ENCODE data around the gene CDS2.

DNA sequence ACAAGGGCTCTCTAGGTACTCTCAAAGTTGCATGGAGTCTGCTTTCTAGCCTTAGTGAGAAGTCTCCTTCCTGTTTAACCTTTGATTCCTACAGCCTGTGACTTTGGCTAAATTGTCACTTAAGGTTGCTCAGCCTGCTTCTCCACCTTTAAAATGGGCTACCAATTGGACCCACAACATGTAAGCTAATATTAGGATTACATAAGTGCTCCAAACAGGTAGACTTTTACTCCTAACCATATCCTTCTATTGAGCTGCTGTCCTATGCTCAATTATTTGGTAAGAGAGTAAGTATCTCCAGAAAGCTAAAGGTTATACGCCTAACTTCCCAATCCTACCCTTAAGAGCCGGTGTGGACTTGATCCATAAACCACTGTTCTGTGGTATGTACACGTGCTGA lies 9.9 kb upstream of the CDS2 start:
- TF ChIP-seq, protein P1, sequence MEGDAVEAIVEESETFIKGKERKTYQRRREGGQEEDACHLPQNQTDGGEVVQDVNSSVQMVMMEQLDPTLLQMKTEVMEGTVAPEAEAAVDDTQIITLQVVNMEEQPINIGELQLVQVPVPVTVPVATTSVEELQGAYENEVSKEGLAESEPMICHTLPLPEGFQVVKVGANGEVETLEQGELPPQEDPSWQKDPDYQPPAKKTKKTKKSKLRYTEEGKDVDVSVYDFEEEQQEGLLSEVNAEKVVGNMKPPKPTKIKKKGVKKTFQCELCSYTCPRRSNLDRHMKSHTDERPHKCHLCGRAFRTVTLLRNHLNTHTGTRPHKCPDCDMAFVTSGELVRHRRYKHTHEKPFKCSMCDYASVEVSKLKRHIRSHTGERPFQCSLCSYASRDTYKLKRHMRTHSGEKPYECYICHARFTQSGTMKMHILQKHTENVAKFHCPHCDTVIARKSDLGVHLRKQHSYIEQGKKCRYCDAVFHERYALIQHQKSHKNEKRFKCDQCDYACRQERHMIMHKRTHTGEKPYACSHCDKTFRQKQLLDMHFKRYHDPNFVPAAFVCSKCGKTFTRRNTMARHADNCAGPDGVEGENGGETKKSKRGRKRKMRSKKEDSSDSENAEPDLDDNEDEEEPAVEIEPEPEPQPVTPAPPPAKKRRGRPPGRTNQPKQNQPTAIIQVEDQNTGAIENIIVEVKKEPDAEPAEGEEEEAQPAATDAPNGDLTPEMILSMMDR (conservative IDR thresholded peaks at IDR 0.05; ENCODE audit: low read length) = no peak
- no peak for TF ChIP-seq EZH2phosphoT487 (IDR thresholded peaks at IDR 0.05; ENCODE audit: borderline replicate concordance, low read depth, low read length)

Measured in OCI-LY7 (cell line).